Measurements from ENCODE around the gene SEPTIN8. TPM values are rescaled to one million over a fixed set of nuclear protein-coding genes. Genes with fewer than 3 reads are reported as not detected.

Gene SEPTIN8
- total RNA-seq, 4 donors from 2014 or later = 27.6 to 42.1 (median 29.7) TPM

DNA sequence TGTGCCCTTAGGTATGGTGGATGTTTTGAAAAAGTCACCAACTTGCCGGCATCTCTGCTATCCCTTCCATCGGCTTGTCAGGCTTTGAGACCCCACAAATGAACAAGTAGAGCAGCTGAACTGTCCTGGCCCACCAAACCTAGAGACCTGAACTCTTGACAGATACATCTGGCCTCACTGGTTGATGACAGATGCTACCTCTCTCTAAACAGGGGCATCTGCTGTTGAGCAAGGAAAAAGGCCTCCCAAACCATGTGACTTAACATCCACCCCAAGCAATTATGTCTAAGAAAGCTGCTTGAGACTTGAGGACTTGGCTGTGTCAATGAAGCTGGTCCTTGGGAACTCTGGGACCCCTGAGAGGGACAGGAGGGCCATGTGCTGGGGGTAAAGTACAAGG, 27.5 kb downstream of the SEPTIN8 start:
- no peak for DNase-seq (ENCODE audit: low spot score)
- ATAC-seq (ENCODE audit: low FRiP score) = no peak
- TF ChIP-seq, protein P1, sequence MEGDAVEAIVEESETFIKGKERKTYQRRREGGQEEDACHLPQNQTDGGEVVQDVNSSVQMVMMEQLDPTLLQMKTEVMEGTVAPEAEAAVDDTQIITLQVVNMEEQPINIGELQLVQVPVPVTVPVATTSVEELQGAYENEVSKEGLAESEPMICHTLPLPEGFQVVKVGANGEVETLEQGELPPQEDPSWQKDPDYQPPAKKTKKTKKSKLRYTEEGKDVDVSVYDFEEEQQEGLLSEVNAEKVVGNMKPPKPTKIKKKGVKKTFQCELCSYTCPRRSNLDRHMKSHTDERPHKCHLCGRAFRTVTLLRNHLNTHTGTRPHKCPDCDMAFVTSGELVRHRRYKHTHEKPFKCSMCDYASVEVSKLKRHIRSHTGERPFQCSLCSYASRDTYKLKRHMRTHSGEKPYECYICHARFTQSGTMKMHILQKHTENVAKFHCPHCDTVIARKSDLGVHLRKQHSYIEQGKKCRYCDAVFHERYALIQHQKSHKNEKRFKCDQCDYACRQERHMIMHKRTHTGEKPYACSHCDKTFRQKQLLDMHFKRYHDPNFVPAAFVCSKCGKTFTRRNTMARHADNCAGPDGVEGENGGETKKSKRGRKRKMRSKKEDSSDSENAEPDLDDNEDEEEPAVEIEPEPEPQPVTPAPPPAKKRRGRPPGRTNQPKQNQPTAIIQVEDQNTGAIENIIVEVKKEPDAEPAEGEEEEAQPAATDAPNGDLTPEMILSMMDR (IDR thresholded peaks at IDR 0.05) = no peak

- ATAC-seq (ENCODE audit: low FRiP score) (no peak), DNase-seq (ENCODE audit: low spot score) (no peak)
- TF ChIP-seq, protein P1 (IDR thresholded peaks at IDR 0.05) = no peak
Measured at GRCh38 chr5:132748522-132749000, 28.5 kb downstream of the SEPTIN8 start.

- no peak for DNase-seq (ENCODE audit: low spot score)
- ATAC-seq (ENCODE audit: low FRiP score) = no peak
- TF ChIP-seq, protein P1 (IDR thresholded peaks at IDR 0.05) = no peak
Measured at GRCh38 chr5:132747616-132748440, 29.2 kb downstream of the SEPTIN8 start.

GRCh38 chr5:132746954-132747615, 30.0 kb downstream of the SEPTIN8 start, which contains the start of gene CCNI2:
CCNI2 (plus strand) TSS chr5:132747426; CDS start chr5:132747496, 70 bp downstream.
- TF ChIP-seq, protein P1 (IDR thresholded peaks at IDR 0.05) = no peak
- ATAC-seq (ENCODE audit: low FRiP score) = peak; percentile 65
- no peak for DNase-seq (ENCODE audit: low spot score)

DNA sequence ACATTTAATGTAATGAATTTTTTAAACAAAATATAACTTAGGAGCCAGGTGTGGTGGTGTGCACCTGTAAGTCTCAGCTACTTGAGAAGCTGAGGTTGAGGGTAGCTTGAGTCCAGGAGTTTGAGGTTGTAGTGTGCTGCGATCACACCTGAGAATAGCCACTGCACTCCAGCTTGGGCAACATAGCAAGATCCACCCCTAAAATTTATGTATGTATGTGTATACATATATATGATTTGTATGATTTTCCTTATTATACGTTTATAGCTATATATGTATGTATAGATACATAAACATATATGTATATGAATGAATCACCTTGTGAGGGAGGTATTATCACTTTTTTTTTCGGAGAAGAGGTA, 30.5 kb downstream of the SEPTIN8 start:
- TF ChIP-seq, protein P1 (IDR thresholded peaks at IDR 0.05) = no peak
- no peak for DNase-seq (ENCODE audit: low spot score)
- ATAC-seq (ENCODE audit: low FRiP score) = no peak

DNA sequence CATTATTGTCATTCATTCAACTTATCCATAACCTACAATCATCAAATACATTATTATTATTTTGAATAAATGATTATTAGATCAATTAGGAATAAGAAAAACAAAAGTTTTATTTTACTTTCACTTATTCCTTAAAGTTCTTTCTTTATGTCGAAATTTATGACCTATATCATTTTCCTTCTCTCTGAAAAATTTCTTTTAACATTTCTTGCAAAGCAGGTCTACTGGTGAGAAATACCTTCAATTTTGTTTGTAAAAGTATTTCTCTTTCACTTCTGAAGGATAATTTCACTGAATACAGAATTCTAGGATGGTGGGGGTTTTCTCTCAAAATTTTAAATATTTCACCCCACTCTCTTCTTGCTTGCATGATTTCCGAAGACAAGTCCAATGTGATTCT, 32.4 kb downstream of the SEPTIN8 start:
- DNase-seq (ENCODE audit: low spot score) (no peak), ATAC-seq (ENCODE audit: low FRiP score) (no peak)
- TF ChIP-seq, protein P1 (IDR thresholded peaks at IDR 0.05) = no peak

All from omental fat pad (tissue), 4 donors.